AG04449 (cell line): ENCODE data around the gene RHOG.

Source experiments
- CTCF ChIA-PET: fragments of 350-600 bp; formaldehyde crosslinking; extraction: SDS; loops from one replicate; lab custom pipeline; 2021; ENCODE audit warnings: antibody characterized with exemption; lab: Yijun Ruan, JAX
- POLR2A ChIA-PET: fragments of 400-600, 350-600 bp; formaldehyde crosslinking; extraction: SDS; loops from one replicate; lab custom pipeline; 2020; ENCODE audit warnings: antibody characterized with exemption, inconsistent platforms; lab: Yijun Ruan, JAX
- DNase-seq: peaks from one replicate; pipeline ENCODE4 v3.0.0-alpha.2; 2010; ENCODE audit warnings: low read depth, low spot score
- H3K4me3 ChIP-seq: 2 replicates; pipeline ENCODE4 v1.5.1; 2011; ENCODE audit warnings: low read depth, mild to moderate bottlenecking, control low read depth, low read length
- TF ChIP-seq, protein P1 (sequence below): IDR thresholded peaks from one replicate; pipeline ENCODE4 v1.5.1; 2011; ENCODE audit warnings: mild to moderate bottlenecking, moderate library complexity, low read length, control low read depth, inconsistent platforms; ENCODE audit not compliant: insufficient read depth; ENCODE audit errors: missing control alignments

The RHOG gene

DNA sequence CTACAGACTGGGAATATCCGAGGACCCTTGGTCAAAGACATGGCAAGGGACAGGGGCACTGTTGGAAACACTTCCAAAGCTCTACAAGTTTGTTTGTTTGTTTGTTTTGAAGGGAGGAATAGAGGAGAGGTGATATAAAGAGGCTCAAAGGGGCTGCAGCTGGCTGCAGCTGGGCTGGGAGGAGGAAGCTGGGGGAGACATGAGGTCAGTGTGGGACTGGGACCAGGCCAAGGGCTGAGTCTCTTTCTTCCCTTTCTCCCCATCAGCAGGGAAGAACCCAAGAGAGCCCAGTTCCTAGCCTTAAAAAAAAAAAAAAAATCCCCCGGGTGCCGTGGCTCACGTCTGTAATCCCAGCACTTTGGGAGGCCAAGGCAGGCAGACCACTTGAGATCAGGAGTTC is 5.0 kb downstream of the RHOG start:
- POLR2A ChIA-PET: no interaction called here
- H3K4me3 ChIP-seq: no peak overlapping the region
- DNase-seq: no peak
- TF ChIP-seq, protein P1, sequence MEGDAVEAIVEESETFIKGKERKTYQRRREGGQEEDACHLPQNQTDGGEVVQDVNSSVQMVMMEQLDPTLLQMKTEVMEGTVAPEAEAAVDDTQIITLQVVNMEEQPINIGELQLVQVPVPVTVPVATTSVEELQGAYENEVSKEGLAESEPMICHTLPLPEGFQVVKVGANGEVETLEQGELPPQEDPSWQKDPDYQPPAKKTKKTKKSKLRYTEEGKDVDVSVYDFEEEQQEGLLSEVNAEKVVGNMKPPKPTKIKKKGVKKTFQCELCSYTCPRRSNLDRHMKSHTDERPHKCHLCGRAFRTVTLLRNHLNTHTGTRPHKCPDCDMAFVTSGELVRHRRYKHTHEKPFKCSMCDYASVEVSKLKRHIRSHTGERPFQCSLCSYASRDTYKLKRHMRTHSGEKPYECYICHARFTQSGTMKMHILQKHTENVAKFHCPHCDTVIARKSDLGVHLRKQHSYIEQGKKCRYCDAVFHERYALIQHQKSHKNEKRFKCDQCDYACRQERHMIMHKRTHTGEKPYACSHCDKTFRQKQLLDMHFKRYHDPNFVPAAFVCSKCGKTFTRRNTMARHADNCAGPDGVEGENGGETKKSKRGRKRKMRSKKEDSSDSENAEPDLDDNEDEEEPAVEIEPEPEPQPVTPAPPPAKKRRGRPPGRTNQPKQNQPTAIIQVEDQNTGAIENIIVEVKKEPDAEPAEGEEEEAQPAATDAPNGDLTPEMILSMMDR: no peak
- CTCF ChIA-PET: interaction anchor here (0.6 to 27.1 kb wide), 8 partner anchors 10 to 362 kb away, joined by 3 to 1868 read pairs (median 4); partner anchors contain the start of genes RHOG and STIM1

DNA sequence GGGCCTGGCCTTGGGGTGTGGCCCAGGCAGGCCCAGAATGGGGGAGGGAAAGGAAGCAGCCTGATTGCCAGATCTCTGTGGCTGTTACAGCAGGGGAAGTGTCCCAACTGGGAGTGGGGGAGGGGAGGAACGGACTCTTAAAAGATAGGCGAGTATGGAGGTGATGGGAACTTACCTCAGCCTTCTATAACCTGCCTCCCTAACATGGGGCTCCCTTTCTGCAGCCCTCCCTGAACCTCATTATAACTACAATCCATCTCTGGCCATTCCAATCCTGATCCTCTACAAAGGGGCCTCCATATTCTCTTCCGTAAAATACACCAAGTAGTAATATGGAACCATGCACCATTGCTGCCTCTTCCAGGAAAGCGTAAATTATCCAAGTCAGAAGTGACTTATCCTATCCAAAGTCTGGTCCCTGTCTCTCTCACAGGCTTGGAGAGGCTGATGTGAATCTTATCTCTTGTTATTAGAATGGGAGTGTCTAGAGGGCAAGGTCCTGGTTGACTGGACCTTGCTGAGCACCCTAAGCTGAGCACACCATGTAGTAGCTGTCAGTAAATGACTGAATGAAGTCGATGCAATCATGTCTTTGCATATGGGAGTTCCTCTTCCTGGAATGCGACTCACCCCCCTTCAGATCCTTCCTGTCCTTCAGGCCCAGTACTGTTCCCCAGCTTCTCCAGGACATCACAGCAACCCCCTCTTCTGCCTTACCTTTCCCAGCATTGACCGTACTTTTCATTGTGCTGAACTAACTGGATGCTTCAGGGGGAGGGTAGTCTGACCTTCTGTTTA is 5.9 kb downstream of the RHOG start:
- ChIA-PET POLR2A (interaction anchor here (0.6 kb wide), 1 partner anchor 11 kb away, joined by 3 read pairs; no protein-coding TSS in a partner anchor), CTCF (interaction anchor here (0.6 to 27.1 kb wide), 7 partner anchors 9 to 361 kb away, joined by 3 to 1868 read pairs (median 6); partner anchors contain the start of genes RHOG and STIM1)
- no peak for DNase-seq
- TF ChIP-seq, protein P1: no peak
- H3K4me3 ChIP-seq: no peak overlapping the region

- no peak for DNase-seq
- H3K4me3 ChIP-seq: no peak overlapping the region
- TF ChIP-seq, protein P1: no peak
- ChIA-PET CTCF (interaction anchor here (0.9 to 27.1 kb wide), 4 partner anchors 10 to 225 kb away, joined by 3 to 1868 read pairs (median 168); partner anchors contain the start of genes RHOG and STIM1), POLR2A (no interaction called here)
These were observed 6.5 kb downstream of the RHOG start for GRCh38 chr11:3834349-3834663.

DNA sequence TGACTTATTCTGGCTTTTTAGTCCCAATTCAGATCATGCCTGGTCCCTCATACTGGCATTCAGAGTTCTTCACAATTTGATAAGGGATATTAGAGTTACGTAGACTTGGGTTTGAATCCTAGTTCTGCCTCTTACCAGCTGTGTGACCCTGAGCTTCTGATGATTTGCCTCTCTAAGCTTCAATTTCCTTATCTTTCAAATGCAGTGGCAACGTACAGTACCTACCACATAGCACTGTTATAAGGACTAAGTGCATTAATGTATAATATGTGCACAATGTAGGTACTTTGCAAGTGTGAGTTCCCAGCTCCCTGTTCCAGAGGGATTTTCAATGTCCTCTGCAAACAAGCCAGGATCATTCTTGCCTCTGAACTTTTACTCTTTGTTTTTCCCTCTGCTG is 7.3 kb downstream of the RHOG start:
- DNase-seq: no peak
- ChIA-PET POLR2A (no interaction called here), CTCF (interaction anchor here (0.9 to 27.1 kb wide), 4 partner anchors 9 to 225 kb away, joined by 3 to 1868 read pairs (median 168); partner anchors contain the start of genes RHOG and STIM1)
- H3K4me3 ChIP-seq: no peak overlapping the region
- TF ChIP-seq, protein P1: no peak

DNA sequence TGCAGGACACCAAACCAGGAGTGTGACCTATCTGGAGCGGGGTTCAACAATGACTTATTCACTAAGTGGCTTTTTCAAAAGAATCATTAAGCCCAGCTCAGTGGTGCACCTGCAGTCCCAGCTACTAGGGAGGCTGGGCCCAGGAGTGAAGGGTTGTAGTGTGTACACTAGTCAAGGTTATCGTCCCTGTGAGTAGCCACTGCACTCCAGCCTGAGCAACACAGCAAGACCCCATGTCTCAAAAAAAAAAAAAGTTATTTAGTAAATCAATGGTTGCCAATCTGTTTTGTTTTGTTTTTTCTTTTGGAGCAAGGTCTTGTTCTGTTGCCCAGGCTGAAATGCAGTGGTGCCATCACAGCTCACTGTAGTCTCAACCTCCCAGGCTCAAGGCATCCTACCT is 7.9 kb downstream of the RHOG start:
- H3K4me3 ChIP-seq: no peak overlapping the region
- DNase-seq: no peak
- TF ChIP-seq, protein P1: no peak
- ChIA-PET CTCF (interaction anchor here (1.5 to 27.1 kb wide), 3 partner anchors 15 to 226 kb away, joined by 4 to 1868 read pairs (median 332); partner anchors contain the start of genes RHOG and STIM1), POLR2A (interaction anchor here (0.6 kb wide), 1 partner anchor 292 kb away, joined by 5 read pairs; no protein-coding TSS in a partner anchor)
